ENCODE results near the gene PDPR.
"Not testable (repeated sequence)": the region's sequence is repeated elsewhere in the genome, so short reads cannot be mapped to it uniquely, and the experiment has no call there.

PDPR gene

DNA sequence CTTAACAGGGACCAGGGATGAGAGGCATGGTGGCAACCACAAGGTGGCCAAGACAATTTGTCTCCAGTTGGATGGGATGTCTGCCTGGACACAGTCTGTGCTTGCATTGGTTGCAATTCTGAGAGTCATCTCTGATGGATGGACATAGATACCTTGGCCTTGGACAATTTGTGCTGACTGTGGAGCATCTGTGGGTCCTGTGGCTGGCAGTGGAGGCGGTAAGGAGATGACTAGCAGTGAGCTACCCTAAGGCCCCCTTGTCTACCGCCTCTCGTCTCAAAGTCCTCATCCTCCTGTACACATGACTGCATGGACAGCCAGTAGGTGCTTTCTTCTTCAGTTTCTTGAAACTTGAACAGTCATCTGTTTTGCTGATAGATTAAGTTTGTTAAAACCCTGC is 4.6 kb downstream of the PDPR start:
- in situ Hi-C loops (cut with HindIII; ENCODE audit: low sequenced_read_pairs); H3K4me3 ChIP-seq (ENCODE audit: low read depth, low read length); DNase-seq (ENCODE audit: low read depth, low spot score): not testable (repeated sequence)

- DNase-seq (ENCODE audit: low read depth, low spot score); H3K4me3 ChIP-seq (ENCODE audit: low read depth, low read length); in situ Hi-C loops (cut with HindIII; ENCODE audit: low sequenced_read_pairs): not testable (repeated sequence)
These were observed 6.3 kb downstream of the PDPR start for GRCh38 chr16:70120398-70120797.

GRCh38 chr16:70123822-70124221 is 9.7 kb downstream of the PDPR start:
- in situ Hi-C loops (cut with HindIII; ENCODE audit: low sequenced_read_pairs); DNase-seq (ENCODE audit: low read depth, low spot score); H3K4me3 ChIP-seq (ENCODE audit: low read depth, low read length): not testable (repeated sequence)

- DNase-seq (ENCODE audit: low read depth, low spot score); in situ Hi-C loops (cut with HindIII; ENCODE audit: low sequenced_read_pairs); H3K4me3 ChIP-seq (ENCODE audit: low read depth, low read length): not testable (repeated sequence)
These were observed 12.1 kb downstream of the PDPR start for GRCh38 chr16:70126226-70126625.

DNA sequence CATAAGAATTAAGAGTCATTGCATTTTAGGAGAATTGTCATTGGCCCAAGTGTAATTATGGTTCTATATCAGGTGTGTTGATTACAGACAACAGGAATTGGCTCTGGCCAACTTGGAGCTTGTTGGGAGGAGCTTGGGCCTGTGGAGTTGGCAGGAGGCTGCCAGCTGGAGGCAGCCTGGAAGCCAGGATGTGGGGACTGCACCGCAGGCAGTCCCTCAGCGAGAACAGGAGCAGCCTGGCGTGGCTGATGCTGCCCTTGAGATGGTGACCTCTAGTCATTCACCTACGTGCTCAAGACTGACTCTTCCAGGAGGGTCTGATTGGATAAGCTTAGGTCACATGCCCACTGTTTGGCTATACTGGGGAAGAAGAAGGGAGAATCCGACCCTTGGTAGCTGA is 13.6 kb downstream of the PDPR start:
- in situ Hi-C loops (cut with HindIII; ENCODE audit: low sequenced_read_pairs); H3K4me3 ChIP-seq (ENCODE audit: low read depth, low read length); DNase-seq (ENCODE audit: low read depth, low spot score): not testable (repeated sequence)

DNA sequence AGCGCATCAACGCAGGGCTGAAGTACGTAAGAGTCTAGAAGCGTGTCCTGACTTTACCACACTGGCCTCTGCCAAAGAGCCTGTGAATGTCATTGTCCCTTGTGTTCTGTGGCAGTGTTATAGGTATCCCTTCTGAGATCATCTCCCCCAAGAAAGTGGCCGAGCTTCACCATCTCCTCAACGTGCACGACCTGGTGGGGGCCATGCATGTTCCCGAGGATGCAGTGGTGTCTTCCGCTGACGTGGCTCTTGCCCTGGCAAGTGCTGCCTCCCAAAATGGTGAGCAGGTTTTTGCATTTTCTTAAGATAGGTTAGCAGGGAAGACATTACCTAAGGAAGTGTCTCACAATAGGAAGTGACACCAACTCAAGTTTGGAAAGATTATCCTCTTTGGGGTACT is 14.7 kb downstream of the PDPR start:
- in situ Hi-C loops (cut with HindIII; ENCODE audit: low sequenced_read_pairs); H3K4me3 ChIP-seq (ENCODE audit: low read depth, low read length); DNase-seq (ENCODE audit: low read depth, low spot score): not testable (repeated sequence)

- H3K4me3 ChIP-seq (ENCODE audit: low read depth, low read length); in situ Hi-C loops (cut with HindIII; ENCODE audit: low sequenced_read_pairs); DNase-seq (ENCODE audit: low read depth, low spot score): not testable (repeated sequence)
These were observed 21.7 kb downstream of the PDPR start for GRCh38 chr16:70135796-70136195.

- in situ Hi-C loops (cut with HindIII; ENCODE audit: low sequenced_read_pairs); DNase-seq (ENCODE audit: low read depth, low spot score): not testable (repeated sequence)
These were observed 22.5 kb downstream of the PDPR start for GRCh38 chr16:70136595-70136994.

GRCh38 chr16:70142739-70143138 is 28.6 kb downstream of the PDPR start:
- in situ Hi-C loops (cut with HindIII; ENCODE audit: low sequenced_read_pairs); DNase-seq (ENCODE audit: low read depth, low spot score); H3K4me3 ChIP-seq (ENCODE audit: low read depth, low read length): not testable (repeated sequence)

More at GRCh38 chr16:70136595-70136994, 22.5 kb downstream of the PDPR start:
- H3K4me3 ChIP-seq (ENCODE audit: low read depth, low read length) = not testable (repeated sequence)

- in situ Hi-C loops (cut with HindIII; ENCODE audit: low sequenced_read_pairs); H3K4me3 ChIP-seq (ENCODE audit: low read depth, low read length); DNase-seq (ENCODE audit: low read depth, low spot score): not testable (repeated sequence)
These were observed 29.2 kb downstream of the PDPR start for GRCh38 chr16:70143231-70143895.

DNA sequence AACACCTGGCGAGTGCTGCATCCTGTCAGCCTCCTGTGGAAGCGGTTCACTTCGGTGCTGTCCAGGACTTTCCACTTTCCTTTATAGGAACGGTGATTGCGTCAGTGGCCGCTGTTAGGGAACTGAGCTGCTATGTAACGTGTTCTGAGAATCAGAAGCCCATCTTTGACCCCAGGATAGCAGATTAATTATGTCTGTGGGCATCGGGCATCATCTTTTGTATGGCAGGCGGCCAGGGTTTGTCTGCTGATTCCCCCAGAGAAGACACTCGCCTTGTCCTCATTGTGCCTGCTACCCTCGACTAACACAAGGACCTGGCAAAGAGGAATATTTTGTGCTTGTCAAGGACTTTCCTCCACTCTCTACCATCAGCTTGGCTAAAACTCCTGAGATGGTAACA is 33.7 kb downstream of the PDPR start:
- in situ Hi-C loops (cut with HindIII; ENCODE audit: low sequenced_read_pairs); DNase-seq (ENCODE audit: low read depth, low spot score); H3K4me3 ChIP-seq (ENCODE audit: low read depth, low read length): not testable (repeated sequence)

GRCh38 chr16:70148453-70148852 is 34.3 kb downstream of the PDPR start:
- DNase-seq (ENCODE audit: low read depth, low spot score); H3K4me3 ChIP-seq (ENCODE audit: low read depth, low read length); in situ Hi-C loops (cut with HindIII; ENCODE audit: low sequenced_read_pairs): not testable (repeated sequence)

- H3K4me3 ChIP-seq (ENCODE audit: low read depth, low read length); in situ Hi-C loops (cut with HindIII; ENCODE audit: low sequenced_read_pairs); DNase-seq (ENCODE audit: low read depth, low spot score): not testable (repeated sequence)
These were observed 35.2 kb downstream of the PDPR start for GRCh38 chr16:70149296-70149695.

DNA sequence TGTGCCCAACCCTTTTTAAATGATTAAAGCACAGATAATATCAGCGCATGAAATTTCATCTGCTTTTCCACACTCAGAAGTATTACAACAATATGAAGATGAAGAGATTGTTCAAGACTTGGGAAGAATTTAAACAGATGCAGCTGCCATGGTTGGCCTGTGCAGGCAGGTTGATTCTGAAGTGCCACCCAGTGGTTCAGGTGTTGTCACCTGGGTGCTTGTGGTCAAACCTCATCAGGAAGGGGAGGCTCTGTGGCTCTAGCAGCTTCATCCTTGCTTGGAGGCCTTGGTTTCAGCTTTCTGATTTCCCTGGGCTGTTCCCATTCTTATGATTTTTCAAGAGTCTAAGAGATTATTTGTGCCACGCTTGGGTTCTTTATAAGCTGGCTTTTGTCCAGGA is 37.3 kb downstream of the PDPR start:
- no peak for DNase-seq (ENCODE audit: low read depth, low spot score)
- no peak for TF ChIP-seq CTCF (IDR thresholded peaks at IDR 0.05; ENCODE audit: low read depth, low read length)
- H3K4me3 ChIP-seq (ENCODE audit: low read depth, low read length) = no peak overlapping the region
- in situ Hi-C loops (cut with HindIII; ENCODE audit: low sequenced_read_pairs) = no loop called here

All from astrocyte of the spinal cord (primary cell).